Measurements from ENCODE around the gene PAQR8.

GRCh38 chr6:52390361-52390727, 28.4 kb downstream of the PAQR8 start:
- TF ChIP-seq CTCF (IDR thresholded peaks at IDR 0.05): no peak
- TF ChIP-seq POLR2A (IDR thresholded peaks at IDR 0.05): no peak

Measured in Peyer's patch (tissue), 4 donors.